Astrocyte of the spinal cord (primary cell): ENCODE data around the gene WDR53.
"Not testable (repeated sequence)": the region's sequence is repeated elsewhere in the genome, so short reads cannot be mapped to it uniquely, and the experiment has no call there.

ENCODE experiments used
- DNase-seq: peaks from one replicate; pipeline ENCODE4 v3.0.0; 2011; ENCODE audit warnings: low read depth, low spot score
- H3K4me3 ChIP-seq: 2 replicates; pipeline ENCODE4 v1.5.1; 2011; ENCODE audit warnings: low read depth, mild to moderate bottlenecking, low read length, moderate library complexity
- in situ Hi-C: cut with HindIII; loops from 2 replicates; pipeline ENCODE4 v1.10.0; 2017; ENCODE audit warnings: low sequenced_read_pairs
- TF ChIP-seq, protein P1 (sequence below): IDR thresholded peaks from 2 replicates; pipeline ENCODE4 v1.5.1; 2012; ENCODE audit warnings: low read depth, mild to moderate bottlenecking, low read length, inconsistent platforms

Gene WDR53

GRCh38 chr3:196559826-196560225 is 8.5 kb downstream of the WDR53 start:
- no peak for DNase-seq
- no peak overlapping the region for H3K4me3 ChIP-seq
- in situ Hi-C loops: no loop called here
- TF ChIP-seq, protein P1, sequence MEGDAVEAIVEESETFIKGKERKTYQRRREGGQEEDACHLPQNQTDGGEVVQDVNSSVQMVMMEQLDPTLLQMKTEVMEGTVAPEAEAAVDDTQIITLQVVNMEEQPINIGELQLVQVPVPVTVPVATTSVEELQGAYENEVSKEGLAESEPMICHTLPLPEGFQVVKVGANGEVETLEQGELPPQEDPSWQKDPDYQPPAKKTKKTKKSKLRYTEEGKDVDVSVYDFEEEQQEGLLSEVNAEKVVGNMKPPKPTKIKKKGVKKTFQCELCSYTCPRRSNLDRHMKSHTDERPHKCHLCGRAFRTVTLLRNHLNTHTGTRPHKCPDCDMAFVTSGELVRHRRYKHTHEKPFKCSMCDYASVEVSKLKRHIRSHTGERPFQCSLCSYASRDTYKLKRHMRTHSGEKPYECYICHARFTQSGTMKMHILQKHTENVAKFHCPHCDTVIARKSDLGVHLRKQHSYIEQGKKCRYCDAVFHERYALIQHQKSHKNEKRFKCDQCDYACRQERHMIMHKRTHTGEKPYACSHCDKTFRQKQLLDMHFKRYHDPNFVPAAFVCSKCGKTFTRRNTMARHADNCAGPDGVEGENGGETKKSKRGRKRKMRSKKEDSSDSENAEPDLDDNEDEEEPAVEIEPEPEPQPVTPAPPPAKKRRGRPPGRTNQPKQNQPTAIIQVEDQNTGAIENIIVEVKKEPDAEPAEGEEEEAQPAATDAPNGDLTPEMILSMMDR: no peak

GRCh38 chr3:196558476-196558875 is 9.9 kb downstream of the WDR53 start:
- in situ Hi-C loops: no loop called here
- H3K4me3 ChIP-seq: no peak overlapping the region
- no peak for DNase-seq
- TF ChIP-seq, protein P1: no peak

GRCh38 chr3:196557236-196557635 is 11.1 kb downstream of the WDR53 start:
- TF ChIP-seq, protein P1: no peak

GRCh38 chr3:196555295-196555694 is 13.1 kb downstream of the WDR53 start:
- in situ Hi-C loops: no loop called here
- no peak overlapping the region for H3K4me3 ChIP-seq
- TF ChIP-seq, protein P1: no peak
- no peak for DNase-seq

More at GRCh38 chr3:196557236-196557635, 11.1 kb downstream of the WDR53 start:
- no peak overlapping the region for H3K4me3 ChIP-seq
- DNase-seq: no peak
- in situ Hi-C loops: no loop called here

DNA sequence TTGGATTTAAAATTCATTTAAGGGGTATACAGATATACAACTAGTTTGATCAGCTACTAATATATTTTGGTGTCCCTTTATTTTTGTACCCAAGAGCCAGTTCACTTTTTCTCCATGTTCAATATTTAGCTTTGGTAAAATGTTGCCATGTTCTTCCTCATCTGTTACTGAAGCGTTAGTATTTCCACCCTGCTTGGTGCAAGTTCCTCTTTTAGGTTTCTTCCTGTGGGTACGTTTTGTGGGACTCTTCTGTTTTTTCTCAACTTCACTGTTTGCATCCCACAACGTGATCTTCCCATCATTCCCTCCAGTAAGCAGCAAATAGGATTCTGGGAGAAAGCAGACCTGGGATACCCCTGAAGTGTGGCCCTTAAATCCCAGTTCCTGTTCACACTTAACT is 14.1 kb downstream of the WDR53 start:
- DNase-seq: no peak
- TF ChIP-seq, protein P1: no peak
- in situ Hi-C loops: no loop called here
- no peak overlapping the region for H3K4me3 ChIP-seq

DNA sequence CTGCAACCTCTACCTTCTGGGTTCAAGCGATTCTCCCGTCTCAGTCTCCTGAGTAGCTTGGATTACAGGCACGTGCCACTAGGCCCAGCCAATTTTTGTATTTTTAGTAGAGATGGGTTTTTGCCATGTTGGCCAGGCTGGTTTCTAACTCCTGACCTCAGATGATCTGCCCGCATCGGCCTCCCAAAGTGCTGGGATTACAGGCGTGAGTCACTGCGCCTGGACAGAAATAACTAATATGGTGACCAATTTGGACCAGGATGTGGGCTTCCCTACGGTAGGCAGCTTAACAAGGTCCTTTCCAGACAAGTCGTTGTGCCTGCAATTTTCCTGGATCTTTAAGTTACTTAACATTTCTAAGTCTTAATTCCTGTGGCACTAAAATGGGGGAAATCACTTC is 14.8 kb downstream of the WDR53 start:
- TF ChIP-seq, protein P1: no peak
- no peak for DNase-seq
- in situ Hi-C loops: no loop called here
- no peak overlapping the region for H3K4me3 ChIP-seq

DNA sequence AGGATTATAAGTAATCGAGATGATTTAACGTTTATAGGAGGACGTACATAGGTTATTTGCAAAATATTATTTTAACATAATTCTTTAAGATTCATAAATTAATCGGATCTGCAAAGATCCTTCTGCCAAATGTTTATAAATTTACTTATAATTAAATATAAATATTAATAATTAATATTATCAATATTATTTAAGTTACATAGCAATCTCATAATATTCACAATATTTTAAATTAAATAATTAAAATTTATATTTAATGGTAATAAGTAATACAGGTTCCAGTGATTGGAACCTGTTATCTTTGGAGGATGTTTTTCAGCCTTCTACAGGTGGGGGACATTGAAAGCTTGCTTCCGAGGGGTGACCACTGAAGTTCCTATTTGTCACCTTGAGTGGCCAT is 16.1 kb downstream of the WDR53 start:
- no peak for DNase-seq
- no peak overlapping the region for H3K4me3 ChIP-seq
- TF ChIP-seq, protein P1: no peak
- in situ Hi-C loops: no loop called here

GRCh38 chr3:196550172-196550571 is 18.2 kb downstream of the WDR53 start:
- H3K4me3 ChIP-seq, in situ Hi-C loops, DNase-seq: not testable (repeated sequence)

GRCh38 chr3:196549312-196549711 is 19.0 kb downstream of the WDR53 start:
- in situ Hi-C loops, H3K4me3 ChIP-seq, DNase-seq: not testable (repeated sequence)
